HEK293T (cell line): ENCODE measurements around the gene TSPAN18.

Experiments used
- CTCF ChIA-PET: fragments of 350-600 bp; formaldehyde crosslinking; extraction: SDS; loops from one replicate; lab custom pipeline; 2021; ENCODE audit warnings: antibody characterized with exemption, inconsistent platforms; lab: Yijun Ruan, JAX
- POLR2A ChIA-PET: fragments of 350-600 bp; formaldehyde crosslinking; extraction: SDS; loops from one replicate; lab custom pipeline; 2020; ENCODE audit warnings: antibody characterized with exemption, inconsistent platforms; lab: Yijun Ruan, JAX
- DNase-seq: peaks from one replicate; pipeline ENCODE4 v3.0.0; 2012; ENCODE audit warnings: mixed read lengths; ENCODE audit errors: extremely low spot score
- ARNT ChIP-seq: fragments of 450-650 bp; IDR thresholded peaks from 2 replicates; pipeline ENCODE4 v1.6.1; 2017; ENCODE audit warnings: mild to moderate bottlenecking
- BHLHE40 ChIP-seq: fragments of 450-650 bp; IDR thresholded peaks from 2 replicates; pipeline ENCODE4 v1.6.1; 2016; ENCODE audit warnings: mild to moderate bottlenecking, moderate library complexity, borderline replicate concordance
- CTBP1 ChIP-seq: fragments of 450-650 bp; IDR thresholded peaks from 2 replicates; pipeline ENCODE4 v1.6.1; 2016; ENCODE audit warnings: borderline replicate concordance
- ELF4 ChIP-seq: fragments of 450-650 bp; IDR thresholded peaks from 2 replicates; pipeline ENCODE4 v1.6.1; 2017; ENCODE audit warnings: antibody characterized with exemption
- FOXA1 ChIP-seq: fragments of 450-650 bp; IDR thresholded peaks from 2 replicates; pipeline ENCODE4 v1.6.1; 2016; ENCODE audit warnings: mild to moderate bottlenecking
- FOXK2 ChIP-seq: fragments of 450-650 bp; IDR thresholded peaks from 2 replicates; pipeline ENCODE4 v1.6.1; 2016; ENCODE audit warnings: mild to moderate bottlenecking
- FOXM1 ChIP-seq: fragments of 450-650 bp; IDR thresholded peaks from 2 replicates; pipeline ENCODE4 v1.6.1; 2017; ENCODE audit warnings: mild to moderate bottlenecking, borderline replicate concordance
- HDGF ChIP-seq: fragments of 450-650 bp; IDR thresholded peaks from 2 replicates; pipeline ENCODE4 v1.6.1; 2017; ENCODE audit warnings: antibody characterized with exemption, borderline replicate concordance
- L3MBTL2 ChIP-seq: fragments of 450-650 bp; conservative IDR thresholded peaks from 2 replicates; pipeline ENCODE4 v1.6.1; 2016; ENCODE audit warnings: mild to moderate bottlenecking
- LEF1 ChIP-seq: fragments of 450-650 bp; IDR thresholded peaks from 2 replicates; pipeline ENCODE4 v1.6.1; 2017; ENCODE audit warnings: mild to moderate bottlenecking, borderline replicate concordance
- NFRKB ChIP-seq: fragments of 450-650 bp; IDR thresholded peaks from 2 replicates; pipeline ENCODE4 v1.6.1; 2016; ENCODE audit warnings: mild to moderate bottlenecking, moderate library complexity
- SP1 ChIP-seq: fragments of 450-650 bp; IDR thresholded peaks from 2 replicates; pipeline ENCODE4 v1.6.1; 2017
- SUZ12 ChIP-seq: fragments of 450-650 bp; IDR thresholded peaks from 2 replicates; pipeline ENCODE4 v1.6.1; 2016; ENCODE audit warnings: mild to moderate bottlenecking
- TARDBP ChIP-seq: fragments of 450-650 bp; IDR thresholded peaks from 2 replicates; pipeline ENCODE4 v1.6.1; 2016
- ZNF384 ChIP-seq: fragments of 450-650 bp; IDR thresholded peaks from 2 replicates; pipeline ENCODE4 v1.6.1; 2016
- TF ChIP-seq, protein P1 (sequence below): fragments of 450-650 bp; IDR thresholded peaks from 2 replicates; pipeline ENCODE4 v1.6.1; 2016

The TSPAN18 gene

DNA sequence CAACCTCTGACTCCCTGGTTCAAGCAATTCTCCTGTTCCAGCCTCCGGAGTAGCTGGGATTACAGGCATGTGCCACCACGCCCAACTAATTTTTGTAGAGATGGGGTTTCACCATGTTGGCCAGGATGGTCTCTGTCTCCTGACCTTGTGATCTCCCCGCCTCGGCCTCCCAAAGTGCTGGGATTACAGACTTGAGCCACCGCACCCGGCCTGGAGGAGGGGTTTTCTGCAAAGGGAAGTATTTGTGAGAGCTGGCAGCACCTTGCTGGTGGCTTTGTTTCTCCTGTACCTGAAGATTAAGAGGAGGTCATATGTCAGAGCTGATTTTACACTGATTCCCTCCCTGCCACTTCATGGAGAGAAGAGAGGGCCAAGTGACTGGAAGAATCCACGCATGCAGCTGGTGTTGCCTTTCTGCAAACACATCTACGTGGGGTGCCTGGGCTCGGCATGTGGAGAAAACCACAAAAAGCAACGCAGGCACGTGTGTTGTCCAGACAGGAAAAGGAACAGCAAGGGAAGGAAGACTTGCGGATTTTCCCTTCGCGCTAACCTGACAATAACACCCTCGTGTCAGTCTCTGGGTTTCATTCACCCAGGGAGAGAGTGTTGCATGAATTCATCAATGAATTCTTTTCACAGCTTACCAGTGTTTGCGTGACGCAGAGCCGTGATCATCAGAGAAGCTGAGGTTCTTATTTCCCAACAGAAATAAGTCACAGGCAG, 61.9 kb downstream of the TSPAN18 start:
- TF ChIP-seq L3MBTL2, result no peak
- TF ChIP-seq FOXM1, result no peak
- no peak for TF ChIP-seq BHLHE40
- TF ChIP-seq CTBP1, result no peak
- no peak for TF ChIP-seq HDGF
- TF ChIP-seq LEF1, result no peak
- TF ChIP-seq NFRKB, result no peak
- TF ChIP-seq SP1, result no peak
- TF ChIP-seq, protein P1, sequence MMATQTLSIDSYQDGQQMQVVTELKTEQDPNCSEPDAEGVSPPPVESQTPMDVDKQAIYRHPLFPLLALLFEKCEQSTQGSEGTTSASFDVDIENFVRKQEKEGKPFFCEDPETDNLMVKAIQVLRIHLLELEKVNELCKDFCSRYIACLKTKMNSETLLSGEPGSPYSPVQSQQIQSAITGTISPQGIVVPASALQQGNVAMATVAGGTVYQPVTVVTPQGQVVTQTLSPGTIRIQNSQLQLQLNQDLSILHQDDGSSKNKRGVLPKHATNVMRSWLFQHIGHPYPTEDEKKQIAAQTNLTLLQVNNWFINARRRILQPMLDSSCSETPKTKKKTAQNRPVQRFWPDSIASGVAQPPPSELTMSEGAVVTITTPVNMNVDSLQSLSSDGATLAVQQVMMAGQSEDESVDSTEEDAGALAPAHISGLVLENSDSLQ, result no peak
- TF ChIP-seq SUZ12, result no peak
- TF ChIP-seq FOXA1, result no peak
- TF ChIP-seq ARNT, result no peak
- TF ChIP-seq ELF4, result no peak
- TF ChIP-seq TARDBP, result no peak
- no peak for TF ChIP-seq ZNF384
- TF ChIP-seq FOXK2, result no peak
- ChIA-PET POLR2A (no interaction called here), CTCF (no interaction called here)
- DNase-seq, result no peak

DNA sequence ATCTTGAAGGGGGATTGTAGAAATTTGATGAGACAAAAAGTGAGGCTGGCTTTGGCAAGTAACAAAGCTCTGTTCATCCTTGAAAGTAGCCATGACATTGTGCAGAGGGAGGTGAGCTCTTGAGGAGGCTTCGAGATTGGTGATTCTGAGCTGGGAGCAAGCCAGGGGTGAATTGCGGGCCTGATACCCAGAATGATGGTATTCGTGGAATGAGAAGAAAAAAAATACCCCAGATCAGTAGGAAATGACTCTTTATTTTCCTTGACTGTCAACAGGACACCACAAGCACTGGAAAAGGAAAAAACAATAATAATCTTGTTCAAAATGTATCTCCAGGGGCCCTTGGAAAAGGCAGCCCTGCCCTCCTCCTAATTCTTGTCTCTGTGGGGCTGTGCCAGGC, 62.7 kb downstream of the TSPAN18 start:
- ChIA-PET CTCF (no interaction called here), POLR2A (no interaction called here)
- TF ChIP-seq FOXA1, result no peak
- no peak for TF ChIP-seq ELF4
- TF ChIP-seq, protein P1, result no peak
- TF ChIP-seq ZNF384, result no peak
- TF ChIP-seq FOXM1, result no peak
- no peak for TF ChIP-seq HDGF
- no peak for TF ChIP-seq TARDBP
- DNase-seq, result no peak

DNA sequence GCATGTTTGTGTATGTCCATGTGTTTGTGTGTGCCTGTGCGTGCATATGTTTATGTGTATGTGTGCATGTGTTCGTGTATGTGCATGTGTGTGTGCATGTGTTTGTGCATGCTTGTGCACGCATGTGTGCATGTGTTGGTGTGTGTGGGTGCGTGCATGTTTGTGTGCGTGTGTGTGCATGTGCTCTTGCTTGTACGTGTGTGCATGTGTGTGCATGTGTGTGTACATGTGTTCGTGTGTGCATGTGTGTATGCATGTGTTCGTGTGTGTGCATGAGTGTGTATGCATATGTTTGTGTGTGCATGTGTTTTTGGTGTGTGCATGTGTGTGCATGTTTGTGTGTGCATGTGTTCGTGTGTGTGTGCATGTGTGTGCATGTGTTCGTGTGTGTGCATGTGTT, 63.4 kb downstream of the TSPAN18 start:
- TF ChIP-seq, protein P1, result no peak
- DNase-seq, result no peak
- ChIA-PET CTCF (no interaction called here), POLR2A (no interaction called here)

DNA sequence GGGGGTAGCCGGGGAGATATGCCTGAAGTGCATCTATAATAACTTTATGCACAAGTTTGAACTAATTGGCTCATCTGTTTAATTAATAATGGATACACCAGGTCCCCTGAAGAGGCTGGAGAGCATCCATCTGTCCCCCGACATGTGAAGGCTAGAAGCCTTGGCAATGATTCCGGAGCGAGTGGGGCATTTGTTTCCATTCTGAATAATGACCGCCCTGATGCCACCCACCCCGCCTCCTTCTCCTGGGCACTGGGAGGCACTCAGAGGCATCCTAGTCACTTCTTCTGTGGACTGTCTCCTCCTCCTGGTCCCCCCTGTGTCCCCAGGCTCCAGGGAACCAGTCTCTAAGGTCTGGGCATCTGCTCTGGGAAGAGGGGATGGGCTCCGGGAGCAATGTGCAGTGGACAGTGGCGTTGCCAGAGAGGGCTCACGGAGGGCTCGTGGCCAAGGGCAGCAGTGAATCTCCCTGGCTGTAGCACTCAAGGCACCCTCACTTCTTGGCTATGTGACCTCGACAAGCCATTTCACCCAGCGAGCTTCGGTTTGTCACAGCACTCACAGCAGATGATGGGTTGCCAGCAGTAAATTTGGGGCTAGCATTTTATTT, 64.7 kb downstream of the TSPAN18 start:
- no peak for DNase-seq
- TF ChIP-seq SP1, result no peak
- TF ChIP-seq NFRKB, result no peak
- no peak for TF ChIP-seq ZNF384
- TF ChIP-seq FOXK2, result no peak
- ChIA-PET CTCF (no interaction called here), POLR2A (no interaction called here)

DNA sequence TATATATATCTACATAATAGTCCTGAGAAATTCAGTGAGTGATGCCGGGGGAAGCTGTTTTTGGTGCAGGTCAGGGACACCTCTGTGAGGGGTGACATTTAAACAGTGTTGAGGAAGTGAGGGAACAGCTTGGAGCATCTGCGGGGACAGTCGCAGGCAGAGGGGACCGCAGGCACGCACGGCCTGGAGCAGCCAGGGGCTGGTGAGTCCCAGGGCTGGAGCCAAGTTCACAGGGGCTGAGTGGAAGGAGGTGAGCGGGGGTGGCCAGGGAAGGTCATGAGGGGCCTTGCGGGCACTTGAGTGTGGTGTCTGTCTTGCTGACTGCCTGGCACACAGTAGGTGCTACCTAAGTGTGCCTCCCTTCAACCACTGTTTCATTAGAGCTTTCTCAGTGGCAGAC, 65.4 kb downstream of the TSPAN18 start:
- no peak for DNase-seq
- CTCF ChIA-PET, result interaction anchor here (0.6 kb wide), 1 partner anchor 223 kb away, joined by 3 read pairs; no protein-coding TSS in a partner anchor
- POLR2A ChIA-PET, result no interaction called here
- TF ChIP-seq SP1 (no peak), SUZ12 (no peak), HDGF (no peak), ZNF384 (no peak), NFRKB (no peak), ELF4 (no peak), TARDBP (no peak), ARNT (no peak), CTBP1 (no peak), BHLHE40 (no peak), FOXM1 (no peak), FOXA1 (no peak), FOXK2 (no peak), L3MBTL2 (no peak), LEF1 (no peak)
- TF ChIP-seq, protein P1, result no peak
